IPS DF 6.9 (cell line): ENCODE measurements around the gene AQP11.
"Not testable (repeated sequence)": the region's sequence is repeated elsewhere in the genome, so short reads cannot be mapped to it uniquely, and the experiment has no call there.

Experiments
- DNase-seq: peaks from one replicate; pipeline ENCODE4 v3.0.0-alpha.2; 2013; ENCODE audit warnings: low read depth, low spot score
- H3K27ac ChIP-seq: one replicate; pipeline ENCODE4 v1.5.1; 2013; ENCODE audit warnings: low read length, control low read depth
- H3K27me3 ChIP-seq: 2 replicates; pipeline ENCODE4 v1.6.1; 2013; ENCODE audit warnings: mild to moderate bottlenecking, low read length; ENCODE audit not compliant: control insufficient read depth, insufficient read depth
- H3K36me3 ChIP-seq: 2 replicates; pipeline ENCODE4 v1.6.1; 2013; ENCODE audit warnings: low read length; ENCODE audit not compliant: control insufficient read depth, insufficient read depth
- H3K4me1 ChIP-seq: 2 replicates; pipeline ENCODE4 v1.6.1; 2013; ENCODE audit warnings: low read length; ENCODE audit not compliant: control insufficient read depth, insufficient read depth
- H3K4me3 ChIP-seq: 2 replicates; pipeline ENCODE4 v1.5.1; 2013; ENCODE audit warnings: mild to moderate bottlenecking, low read length
- H3K9me3 ChIP-seq: 2 replicates; pipeline ENCODE4 v1.6.1; 2013; ENCODE audit warnings: low read length, inconsistent platforms; ENCODE audit not compliant: control insufficient read depth, insufficient read depth
- WGBS: extraction: QIAGEN DNeasy Blood & Tissue Kit; methylation state at CpG from one replicate; pipeline ENCODE4 v1.1.7; 2013; ENCODE audit warnings: mixed read lengths, missing lambda C conversion rate; ENCODE audit not compliant: insufficient read length, insufficient coverage; 5-methylcytosine and 5-hydroxymethylcytosine counted together

The AQP11 gene

DNA sequence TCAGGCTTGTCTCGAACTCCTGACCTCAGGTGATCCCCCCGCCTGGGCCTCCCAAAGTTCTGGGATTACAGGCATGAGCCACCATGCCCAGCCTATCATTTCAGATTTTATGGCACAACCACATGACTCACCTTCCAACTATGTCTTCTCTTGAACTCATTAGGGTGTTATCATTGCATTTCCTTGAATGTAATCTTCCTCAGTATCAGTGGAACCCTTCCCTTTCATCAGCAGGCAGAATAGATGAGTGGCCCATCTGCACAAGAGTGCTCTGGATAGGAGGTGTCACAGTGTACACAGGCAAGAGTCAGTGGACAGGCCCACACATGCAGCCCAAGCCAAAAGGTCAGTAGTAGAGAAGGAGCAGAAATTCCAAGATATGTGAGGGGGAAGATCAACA lies 29.1 kb upstream of the AQP11 start:
- Histone ChIP-seq H3K9me3 (no peaks in the 10 kb centered on the region), H3K4me1 (0 out of 2 replicates have a peak, but pooled peaks cover 2% of the 10 kb centered on the region), H3K36me3 (no peaks in the 10 kb centered on the region), H3K27ac (no peak overlapping the region), H3K27me3 (no peaks in the 10 kb centered on the region), H3K4me3 (no peak overlapping the region)
- no CpG with 5 or more reads among the region's 2 CpGs for WGBS
- no peak for DNase-seq

DNA sequence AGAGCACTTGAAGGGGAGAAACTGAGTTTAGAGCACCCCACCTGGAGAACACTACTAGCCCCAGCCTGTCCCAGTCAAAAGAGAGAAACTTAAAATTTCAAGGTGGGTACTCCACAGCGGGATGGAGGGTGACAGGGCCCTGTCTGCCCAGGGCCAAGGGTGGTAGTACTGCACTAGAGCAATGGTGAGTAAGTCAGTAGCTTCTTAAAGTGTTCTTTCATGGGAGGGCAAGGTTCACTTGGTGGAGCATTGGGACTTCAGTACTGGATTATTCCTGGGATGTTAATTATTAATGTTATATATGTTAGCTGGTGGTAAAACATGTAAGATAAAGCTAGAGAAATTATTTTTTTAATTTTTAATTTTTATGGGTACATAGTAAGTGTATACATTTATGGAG lies 28.5 kb upstream of the AQP11 start:
- Histone ChIP-seq H3K4me1 (0 out of 2 replicates have a peak, but pooled peaks cover 2% of the 10 kb centered on the region), H3K27ac (no peak overlapping the region), H3K36me3 (no peaks in the 10 kb centered on the region), H3K4me3 (no peak overlapping the region), H3K27me3 (no peaks in the 10 kb centered on the region), H3K9me3 (no peaks in the 10 kb centered on the region)
- no CpG with 5 or more reads among the region's 1 CpG for WGBS
- no peak for DNase-seq

DNA sequence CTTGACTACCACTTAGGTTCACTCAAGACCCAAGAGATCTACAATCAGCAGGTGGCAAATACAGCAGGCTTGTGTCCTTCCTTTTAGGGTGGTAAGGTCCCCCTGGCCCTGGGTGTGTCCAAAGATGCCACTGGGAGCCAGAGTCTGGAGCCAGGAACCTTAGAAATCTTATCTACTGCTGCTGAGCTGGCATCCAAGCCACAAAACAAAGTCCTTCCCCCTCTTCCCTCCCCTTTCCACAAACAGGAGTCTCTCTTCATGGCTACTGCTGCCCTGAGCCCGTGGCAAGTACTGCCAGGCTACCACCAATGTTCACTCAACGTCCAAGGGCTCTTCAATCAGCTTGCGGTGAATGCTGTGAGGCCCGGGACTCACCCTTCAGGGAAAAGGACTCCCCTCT lies 21.4 kb upstream of the AQP11 start:
- WGBS: no CpG with 5 or more reads among the region's 4 CpGs
- no peaks in the 10 kb centered on the region for H3K27me3 ChIP-seq
- no peak for DNase-seq

DNA sequence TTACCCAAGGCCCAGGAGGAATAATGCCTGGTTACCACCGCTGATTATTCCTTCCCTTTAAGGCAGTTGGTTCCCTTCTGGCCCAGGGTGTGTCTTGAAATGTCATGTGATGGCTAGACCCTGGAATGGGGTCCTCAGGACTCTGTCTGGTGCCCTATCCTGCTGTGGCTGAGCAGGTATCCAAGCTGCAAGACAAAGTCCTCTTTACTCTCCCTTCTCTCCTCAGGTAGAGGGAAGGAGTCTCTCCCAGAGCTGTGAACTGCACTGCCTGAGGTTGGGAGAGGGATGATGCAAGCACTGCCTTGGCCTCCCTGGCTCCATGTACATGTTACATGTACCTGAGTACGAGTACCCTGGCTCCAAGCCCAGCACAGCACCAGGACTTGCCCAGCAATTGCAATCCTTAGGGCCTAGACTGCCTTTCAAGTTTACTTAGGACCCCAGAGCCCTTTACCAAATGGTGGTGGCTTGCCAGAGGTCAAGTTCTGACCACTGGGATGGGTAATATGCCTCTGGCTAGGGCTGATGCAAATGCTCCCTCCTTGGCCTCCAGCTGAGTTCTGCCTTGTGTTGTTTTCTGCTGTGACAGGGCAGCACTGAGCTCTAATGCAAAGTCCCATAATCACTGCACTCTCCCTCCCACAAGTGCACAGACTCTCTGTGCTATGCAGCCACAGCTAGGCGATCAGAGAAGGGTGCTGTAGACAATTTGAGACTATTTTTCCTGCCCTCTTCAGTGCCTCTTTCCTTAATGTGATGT lies 20.7 kb upstream of the AQP11 start:
- DNase-seq: no peak
- no CpG with 5 or more reads among the region's 3 CpGs for WGBS
- Histone ChIP-seq H3K27ac (no peak overlapping the region), H3K9me3 (no peaks in the 10 kb centered on the region), H3K4me3 (no peak overlapping the region), H3K4me1 (peaks cover 7% of the 10 kb centered on the region), H3K27me3 (no peaks in the 10 kb centered on the region), H3K36me3 (no peaks in the 10 kb centered on the region)

More for the DNA sequence above, 21.4 kb upstream of the AQP11 start:
- H3K4me1 ChIP-seq: peaks cover 7% of the 10 kb centered on the region
- no peak overlapping the region for H3K27ac ChIP-seq
- no peak overlapping the region for H3K4me3 ChIP-seq
- no peaks in the 10 kb centered on the region for H3K36me3 ChIP-seq
- H3K9me3 ChIP-seq: no peaks in the 10 kb centered on the region

DNA sequence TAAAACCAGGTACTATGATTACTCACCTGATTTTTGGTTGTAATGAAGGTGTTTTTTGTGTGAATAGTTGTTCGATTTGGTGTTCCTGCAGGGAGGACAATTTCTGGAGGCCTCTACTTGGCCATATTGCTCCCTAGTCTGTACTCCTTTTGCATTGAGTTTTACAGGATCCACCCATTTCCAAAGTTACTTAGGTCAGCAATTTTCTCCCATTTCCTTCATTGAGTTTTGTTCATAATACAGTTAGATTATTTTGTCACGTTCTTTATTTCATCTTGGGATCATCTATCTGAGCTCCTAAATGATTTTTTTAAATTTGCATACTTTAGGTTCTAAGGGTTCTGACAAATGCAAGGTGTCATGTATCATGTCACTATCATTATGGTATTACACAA lies 20.1 kb upstream of the AQP11 start:
- WGBS: no CpG with 5 or more reads among the region's 2 CpGs
- H3K36me3 ChIP-seq: no peaks in the 10 kb centered on the region
- no peaks in the 10 kb centered on the region for H3K27me3 ChIP-seq
- H3K27ac ChIP-seq: no peak overlapping the region
- H3K4me1 ChIP-seq: peaks cover 7% of the 10 kb centered on the region
- no peak overlapping the region for H3K4me3 ChIP-seq
- no peak for DNase-seq
- H3K9me3 ChIP-seq: no peaks in the 10 kb centered on the region

DNA sequence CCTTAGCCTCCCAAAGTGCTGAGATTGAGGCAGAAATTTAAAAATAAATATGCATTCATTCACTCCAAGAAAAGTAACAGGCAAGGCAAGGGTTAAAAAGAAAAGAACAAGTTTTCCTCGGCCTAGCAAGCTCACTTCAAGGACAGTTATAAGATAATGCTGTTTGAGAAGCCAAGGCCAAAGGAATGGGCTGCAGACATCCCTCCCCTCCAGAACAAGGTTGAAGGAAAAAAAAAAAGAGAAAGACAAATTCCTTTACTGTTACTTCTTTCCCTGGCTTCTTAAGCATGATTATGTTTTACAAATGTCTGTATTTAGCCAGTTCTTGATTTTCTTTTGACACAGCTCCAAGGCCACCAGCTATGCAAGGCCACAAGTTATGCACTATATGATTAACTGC lies 18.9 kb upstream of the AQP11 start:
- not testable (repeated sequence) for H3K9me3 ChIP-seq, H3K4me1 ChIP-seq, H3K27me3 ChIP-seq, H3K4me3 ChIP-seq, H3K36me3 ChIP-seq, H3K27ac ChIP-seq, DNase-seq
- no CpG with 5 or more reads among the region's 1 CpG for WGBS

DNA sequence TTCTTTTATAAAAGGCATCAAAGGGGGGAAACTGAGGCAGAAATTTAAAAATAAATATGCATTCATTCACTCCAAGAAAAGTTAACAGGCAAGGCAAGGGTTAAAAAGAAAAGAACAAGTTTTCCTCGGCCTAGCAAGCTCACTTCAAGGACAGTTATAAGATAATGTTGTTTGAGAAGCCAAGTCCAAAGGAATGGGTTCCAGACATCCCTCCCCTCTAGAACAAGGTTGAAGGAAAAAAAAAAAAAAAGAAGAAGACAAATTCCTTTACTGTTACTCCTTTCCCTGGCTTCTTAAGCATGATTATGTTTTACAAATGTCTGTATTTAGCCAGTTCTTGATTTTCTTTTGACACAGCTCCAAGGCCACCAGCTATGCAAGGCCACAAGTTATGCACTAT lies 14.3 kb upstream of the AQP11 start:
- not testable (repeated sequence) for DNase-seq, H3K4me1 ChIP-seq, H3K27me3 ChIP-seq, H3K9me3 ChIP-seq, H3K4me3 ChIP-seq, H3K36me3 ChIP-seq, H3K27ac ChIP-seq
- no CpG with 5 or more reads among the region's 1 CpG for WGBS

DNA sequence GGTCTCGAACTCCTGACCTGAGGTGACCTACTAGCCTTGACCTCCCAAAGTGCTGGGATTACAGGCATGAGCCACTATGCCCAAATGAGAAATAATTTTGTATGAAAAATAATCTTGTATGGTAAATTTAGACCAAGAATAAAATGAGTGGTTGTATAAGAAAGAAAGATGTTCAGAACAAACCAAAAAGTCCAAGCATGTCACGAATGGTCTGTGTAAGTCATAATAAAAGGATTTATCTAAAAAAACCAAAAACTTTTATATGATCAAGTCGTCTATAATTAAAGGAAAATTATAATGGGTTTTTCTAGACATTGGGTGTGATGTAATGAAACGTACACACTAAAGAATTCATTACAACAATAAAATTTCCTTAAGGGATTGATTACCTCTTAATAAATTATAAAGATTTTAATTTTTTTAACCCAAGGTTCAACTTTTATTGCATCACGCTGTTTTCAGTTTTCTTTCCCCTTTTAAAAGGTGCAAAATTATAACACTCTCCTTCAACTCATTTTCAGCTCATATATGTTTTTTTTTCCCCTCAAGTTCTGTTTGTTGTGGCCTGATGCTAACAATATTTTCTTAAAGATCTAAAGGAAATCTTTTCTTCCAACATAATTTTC lies 8.9 kb upstream of the AQP11 start:
- no CpG with 5 or more reads among the region's 5 CpGs for WGBS
- Histone ChIP-seq H3K36me3 (no peaks in the 10 kb centered on the region), H3K4me3 (no peak overlapping the region), H3K27ac (no peak overlapping the region), H3K9me3 (peaks cover 2% of the 10 kb centered on the region; the same call in 1 of the 2 replicates), H3K4me1 (no peaks in the 10 kb centered on the region), H3K27me3 (no peaks in the 10 kb centered on the region)
- no peak for DNase-seq

DNA sequence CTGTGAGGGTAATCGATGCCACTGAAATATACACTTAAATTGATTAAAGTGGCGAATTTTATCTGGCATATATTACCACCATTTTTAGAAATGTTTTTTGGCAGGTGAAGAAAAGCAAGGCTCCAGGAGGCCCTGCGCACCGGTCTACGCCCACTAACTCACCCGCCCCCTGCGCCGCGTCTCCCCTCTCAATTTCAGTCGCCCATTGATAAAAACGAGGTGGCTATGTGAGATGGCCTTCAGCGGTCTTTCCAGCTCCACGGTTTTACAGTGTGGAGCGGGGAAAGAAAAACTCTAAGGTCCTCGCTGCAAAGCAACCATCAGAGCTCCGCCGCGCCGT lies 602 bp upstream of the AQP11 start:
- no peaks in the 10 kb centered on the region for H3K27me3 ChIP-seq
- no peaks in the 10 kb centered on the region for H3K9me3 ChIP-seq
- no peak for DNase-seq
- H3K4me3 ChIP-seq: peak overlapping the region; percentile 54; the same call in 1 of the 2 replicates
- H3K36me3 ChIP-seq: no peaks in the 10 kb centered on the region
- 0 out of 2 replicates have a peak, but pooled peaks cover 2% of the 10 kb centered on the region for H3K4me1 ChIP-seq
- no peak overlapping the region for H3K27ac ChIP-seq
- WGBS: no CpG with 5 or more reads among the region's 19 CpGs

DNA sequence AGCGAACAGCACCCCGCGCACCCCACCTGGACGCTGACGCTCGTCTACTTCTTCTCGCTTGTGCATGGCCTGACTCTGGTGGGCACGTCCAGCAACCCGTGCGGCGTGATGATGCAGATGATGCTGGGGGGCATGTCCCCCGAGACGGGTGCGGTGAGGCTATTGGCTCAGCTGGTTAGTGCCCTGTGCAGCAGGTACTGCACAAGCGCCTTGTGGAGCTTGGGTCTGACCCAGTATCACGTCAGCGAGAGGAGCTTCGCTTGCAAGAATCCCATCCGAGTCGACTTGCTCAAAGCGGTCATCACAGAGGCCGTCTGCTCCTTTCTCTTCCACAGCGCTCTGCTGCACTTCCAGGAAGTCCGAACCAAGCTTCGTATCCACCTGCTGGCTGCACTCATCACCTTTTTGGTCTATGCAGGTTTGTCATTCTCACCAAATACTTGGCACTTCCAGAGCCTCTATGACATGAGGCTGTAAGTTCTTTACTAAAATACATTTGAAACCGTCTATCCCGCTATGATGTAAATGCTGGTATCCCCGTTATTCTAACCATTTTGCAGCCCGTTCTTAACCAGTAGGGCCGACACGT lies 535 bp downstream of the AQP11 start:
- H3K9me3 ChIP-seq: no peaks in the 10 kb centered on the region
- no peak overlapping the region for H3K27ac ChIP-seq
- 0 out of 2 replicates have a peak, but pooled peaks cover 2% of the 10 kb centered on the region for H3K4me1 ChIP-seq
- no peaks in the 10 kb centered on the region for H3K27me3 ChIP-seq
- peak overlapping the region; percentile 54 for H3K4me3 ChIP-seq
- H3K36me3 ChIP-seq: no peaks in the 10 kb centered on the region
- peak; percentile 27 for DNase-seq
- WGBS: no CpG with 5 or more reads among the region's 31 CpGs
